Measurements from ENCODE around the gene B4GALNT1. TPM values are rescaled to one million over a fixed set of nuclear protein-coding genes. Genes with fewer than 3 reads are reported as not detected.

B4GALNT1 gene
- total RNA-seq, 2 donors from 2014 or later = 4.3 to 6.0 TPM

- intact Hi-C loops (cut with DNase I) = no loop called here
- DNase-seq (ENCODE audit: low spot score) = no peak
Observed at GRCh38 chr12:57577981-57578758, 54.8 kb downstream of the B4GALNT1 start.

DNA sequence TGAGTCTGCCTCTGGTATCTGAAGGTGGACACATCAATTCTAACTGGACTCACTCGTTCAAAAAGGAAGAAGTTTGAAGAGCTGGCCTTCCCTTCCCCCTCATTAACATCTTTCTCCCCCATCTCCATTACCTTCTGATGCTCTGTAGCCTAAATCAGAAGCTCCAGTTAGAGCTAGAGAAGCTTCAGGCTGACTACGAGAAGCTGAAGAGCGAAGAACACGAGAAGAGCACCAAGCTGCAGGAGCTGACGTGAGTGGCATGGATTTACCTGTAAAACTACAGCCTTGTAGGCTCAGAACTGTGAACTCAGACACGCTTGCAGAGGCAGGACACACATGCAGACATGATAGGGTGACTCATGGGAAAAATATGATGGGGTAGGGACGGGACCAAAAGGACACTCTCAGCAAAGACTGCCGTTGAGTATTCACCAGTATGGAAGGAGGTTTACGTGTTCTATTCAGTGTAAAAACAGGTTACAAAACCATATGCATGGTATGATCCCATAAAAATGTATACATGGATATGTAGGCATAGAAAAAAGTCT lies 56.3 kb downstream of the B4GALNT1 start:
- no peak for DNase-seq (ENCODE audit: low spot score)
- intact Hi-C loops (cut with DNase I) = no loop called here

Other genes with a start within 250 kb of the B4GALNT1 start
- 10 to 100 TPM; 49.7 to 51.8 TPM for gene R3HDM2, start 202.2 kb downstream of the B4GALNT1 start, total RNA-seq
- not detected for gene INHBC, start 198.4 kb downstream of the B4GALNT1 start, total RNA-seq
- not detected for gene INHBE, start 177.9 kb downstream of the B4GALNT1 start, total RNA-seq
- 1 to 10 TPM in 1 of 2 donors, under 1 TPM in 1; 0.90 to 3.2 TPM for gene GLI1, start 173.4 kb downstream of the B4GALNT1 start, total RNA-seq
- gene ARHGAP9, start 153.3 kb downstream of the B4GALNT1 start, total RNA-seq = 10 to 100 TPM; 12.7 to 20.7 TPM
- gene MARS1, start 145.1 kb downstream of the B4GALNT1 start, total RNA-seq = 100 to 1,000 TPM; 135 to 142 TPM
- gene DDIT3, start 112.7 kb downstream of the B4GALNT1 start, total RNA-seq = 10 to 100 TPM; 34.0 to 43.8 TPM
- gene MBD6, start 110.4 kb downstream of the B4GALNT1 start, total RNA-seq = 10 to 100 TPM; 46.5 to 49.1 TPM
- gene DCTN2, start 86.0 kb downstream of the B4GALNT1 start, total RNA-seq = 100 to 1,000 TPM in 1 of 2 donors, 10 to 100 TPM in 1; 90.6 to 104 TPM
- gene KIF5A, start 83.2 kb downstream of the B4GALNT1 start, total RNA-seq = under 1 TPM; 0.10 to 0.14 TPM
- gene PIP4K2C, start 42.0 kb downstream of the B4GALNT1 start, total RNA-seq = 10 to 100 TPM; 26.0 to 27.4 TPM
- gene DTX3, start 28.4 kb downstream of the B4GALNT1 start, total RNA-seq = 10 to 100 TPM; 32.4 to 35.6 TPM
- 10 to 100 TPM; 78.8 to 82.8 TPM for gene ARHGEF25, start 21.8 kb downstream of the B4GALNT1 start, total RNA-seq
- 100 to 1,000 TPM; 186 to 279 TPM for gene OS9, start 60.9 kb upstream of the B4GALNT1 start, total RNA-seq
- 1 to 10 TPM; 1.8 to 2.2 TPM for gene AGAP2, start 105.5 kb upstream of the B4GALNT1 start, total RNA-seq
- gene TSPAN31, start 111.8 kb upstream of the B4GALNT1 start, total RNA-seq = 10 to 100 TPM; 20.1 to 26.3 TPM
- 10 to 100 TPM; 65.3 to 66.0 TPM for gene CDK4, start 119.1 kb upstream of the B4GALNT1 start, total RNA-seq
- 1 to 10 TPM; 7.4 to 9.4 TPM for gene MARCHF9, start 121.9 kb upstream of the B4GALNT1 start, total RNA-seq
- 1 to 10 TPM in 1 of 2 donors, under 1 TPM in 1; 0.57 to 1.1 TPM for gene CYP27B1, start 133.9 kb upstream of the B4GALNT1 start, total RNA-seq
- 10 to 100 TPM; 16.6 to 22.8 TPM for gene METTL1, start 138.9 kb upstream of the B4GALNT1 start, total RNA-seq
- 1 to 10 TPM; 7.9 to 9.3 TPM for gene EEF1AKMT3, start 139.4 kb upstream of the B4GALNT1 start, total RNA-seq
- 10 to 100 TPM; 15.9 to 16.4 TPM for gene TSFM, start 149.6 kb upstream of the B4GALNT1 start, total RNA-seq
- gene AVIL, start 185.5 kb upstream of the B4GALNT1 start, total RNA-seq = 1 to 10 TPM; 5.6 to 6.3 TPM
- 100 to 1,000 TPM; 135 to 138 TPM for gene CTDSP2, start 213.5 kb upstream of the B4GALNT1 start, total RNA-seq

All from posterior vena cava (tissue), 2 donors.